ENCODE measurements around the gene ARMH3.

GRCh38 chr10:102064868-102065560 lies 9.0 kb upstream of the ARMH3 start, which contains the start of gene HPS6:
- TF ChIP-seq, protein P1, sequence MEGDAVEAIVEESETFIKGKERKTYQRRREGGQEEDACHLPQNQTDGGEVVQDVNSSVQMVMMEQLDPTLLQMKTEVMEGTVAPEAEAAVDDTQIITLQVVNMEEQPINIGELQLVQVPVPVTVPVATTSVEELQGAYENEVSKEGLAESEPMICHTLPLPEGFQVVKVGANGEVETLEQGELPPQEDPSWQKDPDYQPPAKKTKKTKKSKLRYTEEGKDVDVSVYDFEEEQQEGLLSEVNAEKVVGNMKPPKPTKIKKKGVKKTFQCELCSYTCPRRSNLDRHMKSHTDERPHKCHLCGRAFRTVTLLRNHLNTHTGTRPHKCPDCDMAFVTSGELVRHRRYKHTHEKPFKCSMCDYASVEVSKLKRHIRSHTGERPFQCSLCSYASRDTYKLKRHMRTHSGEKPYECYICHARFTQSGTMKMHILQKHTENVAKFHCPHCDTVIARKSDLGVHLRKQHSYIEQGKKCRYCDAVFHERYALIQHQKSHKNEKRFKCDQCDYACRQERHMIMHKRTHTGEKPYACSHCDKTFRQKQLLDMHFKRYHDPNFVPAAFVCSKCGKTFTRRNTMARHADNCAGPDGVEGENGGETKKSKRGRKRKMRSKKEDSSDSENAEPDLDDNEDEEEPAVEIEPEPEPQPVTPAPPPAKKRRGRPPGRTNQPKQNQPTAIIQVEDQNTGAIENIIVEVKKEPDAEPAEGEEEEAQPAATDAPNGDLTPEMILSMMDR (conservative IDR thresholded peaks at IDR 0.05), result no peak
- no peak for TF ChIP-seq EZH2 (IDR thresholded peaks at IDR 0.05; ENCODE audit: low read depth)

Data from PC-9 (cell line).